ENCODE data around the gene B3GNT9.

The B3GNT9 gene

GRCh38 chr16:67150833-67151396 lies at the start of gene B3GNT9:
Gene B3GNT9, minus strand, starts transcription at chr16:67150998. Its CDS starts 513 bp downstream, at chr16:67150485.
- no peak for DNase-seq (ENCODE audit: low read depth in 2 of 2)

DNA sequence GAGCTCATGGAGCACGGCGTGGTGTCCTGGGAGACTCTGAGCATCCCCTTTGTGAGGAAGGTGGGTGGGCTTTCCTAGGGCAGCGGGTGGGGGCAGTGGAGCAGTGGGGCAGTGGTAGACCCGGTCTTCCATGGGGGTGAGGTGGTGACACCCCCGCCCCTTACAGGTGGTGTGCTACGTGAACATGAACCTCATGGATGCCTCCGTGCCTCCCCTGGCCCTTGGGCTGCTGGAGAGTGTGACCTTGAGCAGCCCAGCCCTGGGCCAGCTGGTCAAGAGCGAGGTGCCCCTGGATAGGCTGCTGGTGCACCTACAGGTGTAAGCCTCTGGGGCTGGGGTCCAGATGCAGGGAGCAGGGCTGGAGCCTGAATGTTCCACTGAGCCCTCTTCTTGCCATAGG lies 49.7 kb upstream of the B3GNT9 start:
- no peak for DNase-seq (ENCODE audit: low read depth in 2 of 2)

- DNase-seq (ENCODE audit: low read depth in 2 of 2), result no peak
Measured at GRCh38 chr16:67199808-67200198, 49.0 kb upstream of the B3GNT9 start.

GRCh38 chr16:67199011-67199807 lies 48.4 kb upstream of the B3GNT9 start, which contains the start of gene ELMO3:
Gene ELMO3, plus strand, starts transcription at chr16:67199131. Its CDS starts 196 bp downstream, at chr16:67199327.
- no peak for DNase-seq (ENCODE audit: low read depth in 2 of 2)

DNA sequence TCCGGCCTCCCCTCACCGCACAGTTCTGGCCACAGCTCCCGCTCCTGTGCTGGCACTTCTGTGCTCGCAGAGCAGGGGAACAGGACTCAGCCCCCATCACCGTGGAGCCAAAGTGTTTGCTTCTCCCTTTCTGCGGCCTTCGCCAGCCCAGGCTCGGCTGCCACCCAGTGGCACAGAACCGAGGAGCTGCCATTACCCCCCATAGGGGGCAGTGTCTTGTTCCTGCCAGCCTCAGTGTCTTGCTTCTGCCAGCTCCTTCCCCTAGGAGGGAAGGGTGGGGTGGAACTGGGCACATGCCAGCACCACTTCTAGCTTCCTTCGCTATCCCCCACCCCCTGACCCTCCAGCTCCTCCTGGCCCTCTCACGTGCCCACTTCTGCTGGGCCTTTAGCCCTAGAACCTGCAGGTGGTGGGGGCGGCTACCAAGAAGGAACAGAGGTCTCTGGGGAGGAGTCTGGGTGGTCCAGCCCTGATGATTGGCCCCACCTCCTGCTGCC lies 47.5 kb upstream of the B3GNT9 start:
- no peak for DNase-seq (ENCODE audit: low read depth in 2 of 2)

GRCh38 chr16:67197704-67198103 lies 46.9 kb upstream of the B3GNT9 start:
- DNase-seq (ENCODE audit: low read depth in 2 of 2), result no peak

- no peak for DNase-seq (ENCODE audit: low read depth in 2 of 2)
Measured at GRCh38 chr16:67196881-67197280, 46.1 kb upstream of the B3GNT9 start.

- DNase-seq (ENCODE audit: low read depth in 2 of 2), result no peak
Measured at GRCh38 chr16:67195676-67196075, 44.9 kb upstream of the B3GNT9 start.

DNA sequence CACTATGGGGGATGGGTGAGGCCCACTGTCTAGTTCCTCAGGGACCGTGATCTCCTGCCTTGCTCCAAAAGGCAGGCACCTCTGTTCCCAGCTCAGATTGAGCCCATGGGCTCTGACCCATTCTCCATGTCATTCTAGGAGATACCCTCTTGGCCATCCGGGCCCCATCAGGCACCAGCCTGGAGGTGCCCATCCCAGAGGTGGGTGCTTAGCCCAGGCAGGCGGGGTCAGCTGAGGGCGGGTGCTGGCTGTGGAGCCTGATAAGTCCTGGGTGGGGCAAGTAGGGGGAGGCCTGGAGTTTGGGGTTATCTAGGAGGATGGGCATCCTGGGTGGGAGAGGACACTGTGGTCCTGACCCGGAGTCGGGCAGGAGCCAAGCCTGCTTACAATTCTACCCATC lies 43.5 kb upstream of the B3GNT9 start:
- no peak for DNase-seq (ENCODE audit: low read depth in 2 of 2)

GRCh38 chr16:67193536-67193935 lies 42.7 kb upstream of the B3GNT9 start:
- DNase-seq (ENCODE audit: low read depth in 2 of 2), result no peak

DNA sequence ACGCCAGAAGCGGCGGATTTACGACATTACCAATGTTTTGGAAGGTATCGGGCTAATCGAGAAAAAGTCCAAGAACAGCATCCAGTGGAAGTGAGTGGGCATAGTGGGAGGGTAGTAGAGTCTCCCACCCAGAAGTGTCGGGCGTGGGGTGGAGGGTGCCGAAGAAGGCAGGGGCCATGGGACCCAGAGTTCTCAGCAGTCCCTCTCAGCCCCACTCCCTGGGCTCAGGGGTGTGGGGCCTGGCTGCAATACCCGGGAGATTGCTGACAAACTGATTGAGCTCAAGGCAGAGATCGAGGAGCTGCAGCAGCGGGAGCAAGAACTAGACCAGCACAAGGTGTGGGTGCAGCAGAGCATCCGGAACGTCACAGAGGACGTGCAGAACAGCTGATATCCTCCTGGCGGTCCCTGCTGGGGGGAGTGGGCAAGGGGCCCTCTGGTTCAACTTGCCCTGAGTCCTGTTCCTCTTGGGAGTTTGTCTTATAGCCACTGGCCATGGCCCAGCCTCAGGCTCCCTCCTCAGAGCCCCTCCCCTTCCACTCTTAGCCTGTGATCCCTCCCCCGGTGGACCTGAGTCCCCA lies 42.1 kb upstream of the B3GNT9 start:
- no peak for DNase-seq (ENCODE audit: low read depth in 2 of 2)

- DNase-seq (ENCODE audit: low read depth in 2 of 2), result peak; percentile 68 to 81
Measured at GRCh38 chr16:67191995-67192681, 41.3 kb upstream of the B3GNT9 start, which contains the start of gene E2F4. Gene E2F4, plus strand, starts transcription at chr16:67192155. Its CDS starts 73 bp downstream, at chr16:67192228.

DNA sequence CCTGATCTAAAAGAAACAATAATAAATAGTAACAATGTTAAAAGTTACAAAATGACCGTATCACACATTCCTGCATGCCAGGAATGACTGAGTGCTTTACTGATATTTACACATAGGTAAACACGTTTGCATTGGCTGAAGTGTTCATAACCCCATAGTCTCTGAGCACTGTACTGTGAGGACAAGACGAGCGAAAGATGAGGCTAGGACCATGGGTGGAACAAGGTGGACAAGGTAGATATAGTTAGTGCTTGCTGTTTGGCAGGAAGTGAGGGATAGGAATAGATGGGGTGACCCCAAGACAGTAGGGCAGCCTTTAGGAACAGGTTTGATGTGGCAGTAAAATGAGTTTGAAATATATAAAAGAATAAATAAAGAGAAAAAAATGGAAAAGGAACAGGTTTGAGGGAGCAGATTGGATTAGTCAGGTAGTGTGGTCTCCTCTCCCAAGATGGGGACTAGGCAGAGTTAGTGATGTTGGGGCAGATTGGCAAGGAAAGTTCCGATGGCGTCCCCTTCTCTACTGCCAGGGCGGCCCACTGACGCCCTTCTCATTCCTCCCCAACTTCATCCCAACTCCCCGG lies 40.7 kb upstream of the B3GNT9 start:
- DNase-seq (ENCODE audit: low read depth in 2 of 2), result no peak

GRCh38 chr16:67190448-67191399 lies 39.9 kb upstream of the B3GNT9 start:
- DNase-seq (ENCODE audit: low read depth in 2 of 2), result no peak

DNA sequence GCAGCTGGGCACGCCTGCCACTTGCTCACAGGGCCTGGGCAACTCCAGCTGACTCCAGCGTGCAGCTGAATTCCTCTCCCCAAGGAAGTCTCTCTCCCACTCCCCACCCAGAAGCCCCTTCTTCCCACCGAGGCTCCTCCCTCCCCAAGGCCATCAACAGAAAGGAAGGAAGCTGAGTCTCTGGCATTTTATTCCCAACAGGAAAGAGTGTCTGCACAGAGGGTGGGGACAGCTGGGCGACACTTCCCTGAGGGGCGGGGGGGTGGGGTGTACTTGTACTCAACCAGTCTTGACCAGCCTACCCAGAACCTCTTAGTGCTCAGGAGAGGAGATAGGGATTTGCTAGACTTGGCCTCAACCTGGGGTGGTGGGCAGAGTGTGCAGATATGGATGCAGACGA lies 39.2 kb upstream of the B3GNT9 start, which contains the start of gene EXOC3L1:
Gene EXOC3L1, minus strand, starts transcription at position 96 of the 400 bp plus-strand sequence. CDS start 460 bp downstream, outside the sequence.
- DNase-seq (ENCODE audit: low read depth in 2 of 2), result no peak

GRCh38 chr16:67188798-67189197 lies 38.0 kb upstream of the B3GNT9 start:
- DNase-seq (ENCODE audit: low read depth in 2 of 2), result no peak

DNA sequence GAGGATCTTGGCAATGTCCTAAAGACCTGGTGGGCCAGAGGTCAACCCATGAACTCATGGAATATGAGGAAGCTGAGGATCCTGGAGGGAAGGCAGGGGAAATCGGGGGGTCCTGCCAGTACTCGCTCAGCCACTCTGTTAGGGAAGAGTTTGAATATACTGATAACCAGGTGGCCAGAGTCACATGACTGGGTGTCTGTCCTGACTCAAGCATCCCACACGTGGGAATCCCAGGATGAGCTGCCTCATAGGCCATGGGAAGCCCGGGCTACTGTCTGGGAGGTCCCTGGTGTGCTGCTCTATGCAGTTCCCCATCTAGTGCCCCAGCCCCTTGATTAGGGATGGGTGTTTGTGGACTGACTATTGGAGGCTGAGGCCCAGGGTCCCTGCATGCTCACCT lies 37.5 kb upstream of the B3GNT9 start:
- no peak for DNase-seq (ENCODE audit: low read depth in 2 of 2)

GRCh38 chr16:67187175-67187890 lies 36.5 kb upstream of the B3GNT9 start:
- no peak for DNase-seq (ENCODE audit: low read depth in 2 of 2)

GRCh38 chr16:67186550-67186950 lies 35.8 kb upstream of the B3GNT9 start:
- DNase-seq (ENCODE audit: low read depth in 2 of 2), result no peak

- no peak for DNase-seq (ENCODE audit: low read depth in 2 of 2)
Measured at GRCh38 chr16:67185651-67186134, 34.9 kb upstream of the B3GNT9 start.
